T-helper 2 cell treated with Interferon-gamma antibody and Interleukin-4, amounts not matched to agents 100 ng/mL and 5 ng/mL, for 36 hours (primary cell): Measurements from ENCODE around the gene CELF4. TPM values are rescaled to one million over a fixed set of nuclear protein-coding genes. Genes with fewer than 3 reads are reported as not detected.

Experiments used
- intact Hi-C: fragments of 100-400 bp; cut with micrococcal nuclease; formaldehyde crosslinking; loops from one replicate; pipeline ENCODE4 v1.15.1; 2023
- total RNA-seq: library from RNA; stranded (reverse); gene quantifications from 2 replicates; pipeline ENCODE4 v1.2.3, GENCODE V29; 2022

Gene CELF4
- total RNA-seq, 1 donor from 2014 or later: not detected

GRCh38 chr18:37574113-37574512 is 8.5 kb upstream of the CELF4 start:
- intact Hi-C loops: no loop called here

GRCh38 chr18:37572736-37573135 is 7.1 kb upstream of the CELF4 start:
- intact Hi-C loops: no loop called here

DNA sequence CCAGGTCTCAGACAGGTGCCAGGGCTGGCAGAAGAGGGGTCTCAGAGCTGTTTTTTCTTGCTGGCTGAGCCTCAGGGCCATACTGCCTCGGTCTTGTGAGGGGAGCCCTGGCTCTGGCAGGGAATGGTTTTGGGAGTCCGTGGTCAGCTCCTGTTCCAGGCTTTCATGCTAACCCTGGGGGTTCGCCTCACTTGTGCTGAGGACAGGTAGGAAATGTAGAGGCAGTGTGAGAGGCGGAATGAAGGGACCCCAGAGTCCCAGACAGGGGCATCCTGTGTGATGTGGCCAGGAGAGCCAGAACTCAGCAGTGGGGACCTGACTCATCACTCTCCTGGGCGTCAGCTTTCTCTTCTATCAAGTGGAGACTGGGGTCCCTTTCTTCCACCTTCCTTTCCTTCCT is 5.7 kb upstream of the CELF4 start:
- intact Hi-C loops: no loop called here

GRCh38 chr18:37570336-37570930 is 4.8 kb upstream of the CELF4 start:
- intact Hi-C loops: no loop called here

- intact Hi-C loops: no loop called here
Observed at GRCh38 chr18:37568671-37569070, 3.1 kb upstream of the CELF4 start.

DNA sequence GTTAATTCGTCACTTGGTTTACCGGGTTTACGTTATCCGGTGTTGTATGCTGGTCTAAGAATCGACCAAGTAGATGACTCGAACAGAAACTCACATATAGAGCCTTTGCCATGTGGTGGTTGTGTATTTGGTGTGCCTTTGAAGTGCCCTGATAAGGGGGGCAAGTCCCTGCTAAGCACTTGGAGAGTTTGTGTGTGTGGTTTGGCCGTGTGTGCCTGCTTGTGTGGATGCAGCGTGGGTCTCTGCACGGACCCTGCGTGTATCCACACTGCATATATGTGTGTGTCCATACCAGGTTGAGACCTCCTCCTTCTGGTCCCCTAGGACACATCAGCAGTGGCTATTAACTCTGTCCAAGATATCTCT is 2.4 kb upstream of the CELF4 start:
- intact Hi-C loops: no loop called here

DNA sequence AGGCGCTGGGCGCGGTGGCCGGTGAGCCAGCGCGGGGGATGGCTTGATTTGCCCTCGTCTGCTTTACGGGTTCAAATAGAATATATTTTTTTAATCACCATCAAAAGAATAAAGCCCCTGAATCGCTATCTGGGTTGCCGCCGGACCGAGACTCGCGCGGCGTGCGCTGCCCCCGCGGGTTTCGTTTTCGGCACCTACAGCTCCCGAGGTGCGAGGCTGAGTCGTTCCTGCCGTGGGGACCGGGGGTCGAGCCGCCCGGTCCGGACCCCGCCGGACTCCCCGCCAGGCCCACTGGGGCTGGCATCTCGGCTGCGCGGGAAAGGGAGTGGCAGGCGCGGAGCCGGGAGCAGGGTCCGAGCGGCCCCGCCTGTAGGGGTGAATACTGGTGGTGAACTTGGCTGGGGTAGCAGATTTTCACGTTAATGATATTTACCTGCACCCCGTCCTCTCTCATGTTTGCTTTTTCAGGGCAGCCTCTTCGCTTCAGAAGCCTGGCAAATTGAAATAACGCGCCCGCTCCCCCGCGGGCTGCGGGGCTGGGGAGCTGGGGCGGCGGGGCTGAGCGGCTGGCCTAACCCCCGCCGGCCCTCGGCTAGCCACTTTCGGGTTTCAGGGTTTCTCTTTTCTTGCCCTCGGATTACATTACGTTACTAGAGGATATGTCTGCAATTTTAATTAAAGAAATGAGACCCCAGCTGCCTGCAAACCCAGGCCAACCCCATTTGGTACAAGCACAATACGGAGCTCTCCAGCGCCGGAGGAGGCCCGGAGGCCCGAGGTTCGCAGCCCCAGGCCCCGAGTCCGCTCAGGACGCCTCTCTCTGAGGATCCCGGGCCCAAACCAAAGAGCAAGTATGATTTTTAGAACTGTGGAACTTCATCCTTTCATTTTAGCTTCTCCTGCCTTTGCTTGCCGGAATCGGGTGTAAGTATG is 1.7 kb upstream of the CELF4 start:
- intact Hi-C loops: no loop called here

DNA sequence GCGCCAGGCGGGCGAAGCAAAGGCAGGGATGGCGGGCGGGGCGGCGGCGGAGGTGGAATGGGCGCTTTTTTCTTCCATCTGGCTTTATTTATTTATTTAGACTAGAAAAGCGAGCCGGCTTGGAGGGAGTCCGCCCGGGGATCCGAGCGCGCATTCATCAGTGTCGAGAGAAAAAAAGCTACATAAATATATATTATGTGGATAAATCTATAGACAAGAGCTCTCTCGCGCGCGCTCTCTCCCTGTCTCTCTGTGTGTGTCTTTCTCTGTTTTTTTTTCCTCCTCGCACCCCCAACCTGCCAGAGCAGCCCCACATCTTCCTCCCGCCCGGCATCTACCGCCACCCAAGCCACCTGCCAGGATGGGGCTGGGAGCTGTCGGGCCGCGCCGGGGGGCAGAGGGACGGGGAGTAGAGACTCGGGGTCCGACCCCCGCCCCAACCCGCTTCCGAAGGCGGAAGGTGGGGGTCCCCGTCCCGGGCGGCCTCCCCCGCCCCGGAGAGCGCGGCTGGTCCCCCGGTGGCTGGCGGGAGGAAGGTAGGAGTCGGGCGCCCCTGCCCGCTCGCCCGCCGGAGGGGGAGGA is 972 bp upstream of the CELF4 start:
- intact Hi-C loops: no loop called here

- intact Hi-C loops: no loop called here
Observed at GRCh38 chr18:37565977-37566478, 430 bp upstream of the CELF4 start.

GRCh38 chr18:37564711-37565100 is 892 bp downstream of the CELF4 start:
- intact Hi-C loops: no loop called here

DNA sequence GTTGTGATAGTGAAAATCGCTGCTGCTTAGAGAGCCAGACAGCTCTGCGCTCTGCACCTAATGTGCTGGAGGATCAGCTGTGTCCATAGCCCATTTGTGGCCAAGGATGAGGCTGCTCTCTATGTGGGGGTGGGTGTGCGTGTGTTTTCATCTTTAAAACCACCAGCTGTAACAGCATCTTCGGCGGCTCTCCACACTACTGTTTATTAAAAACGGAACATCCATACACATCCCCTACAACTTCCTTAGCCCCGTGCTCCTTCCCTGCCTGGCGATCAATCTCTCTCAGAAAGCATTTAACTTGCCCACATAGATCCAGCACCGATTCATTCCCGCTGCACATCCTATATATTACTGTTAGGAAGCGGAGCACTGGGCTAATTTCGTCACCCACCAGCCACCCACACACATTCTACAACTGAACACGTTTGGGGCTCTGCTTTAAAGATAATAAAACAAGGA is 1.6 kb downstream of the CELF4 start:
- intact Hi-C loops: no loop called here

DNA sequence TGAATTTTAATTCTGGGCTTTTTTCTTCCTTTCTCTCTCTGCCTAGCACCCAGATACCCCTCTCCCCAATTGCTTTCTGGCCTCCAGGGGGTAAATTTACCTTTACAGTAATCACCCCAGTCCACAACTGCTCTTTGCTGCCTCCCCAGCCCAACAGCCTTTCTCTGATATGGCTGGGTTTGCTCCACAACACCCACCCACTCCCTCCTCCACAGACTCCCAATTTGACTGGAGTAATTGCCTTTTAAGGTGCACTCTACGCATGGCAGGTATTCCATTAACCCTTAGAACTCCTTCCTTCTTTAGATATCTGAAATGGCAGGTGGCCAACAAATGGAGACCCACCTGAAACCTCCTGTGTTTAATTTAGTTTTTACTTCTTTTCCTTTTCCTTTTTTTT is 3.6 kb downstream of the CELF4 start:
- intact Hi-C loops: no loop called here

DNA sequence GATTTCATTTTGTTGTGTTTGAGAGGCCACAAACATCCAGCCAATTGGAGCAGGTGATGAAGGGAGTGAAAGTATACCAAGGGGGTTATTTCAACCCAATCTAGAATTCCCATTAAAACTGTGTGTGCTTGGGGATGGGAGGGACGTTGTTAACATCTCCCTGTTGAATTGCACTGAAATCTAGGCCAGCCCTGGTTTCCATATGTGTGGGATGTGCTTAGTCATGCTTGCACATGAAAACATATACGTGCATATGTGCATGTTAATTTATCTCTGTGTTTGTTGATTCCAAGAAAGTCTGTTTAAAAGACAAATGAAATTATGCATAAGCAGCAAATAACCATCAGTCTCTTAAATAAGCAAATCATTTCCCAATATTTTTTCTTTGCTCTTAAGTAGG is 5.6 kb downstream of the CELF4 start:
- intact Hi-C loops: no loop called here

GRCh38 chr18:37559194-37559593 is 6.4 kb downstream of the CELF4 start:
- intact Hi-C loops: no loop called here

DNA sequence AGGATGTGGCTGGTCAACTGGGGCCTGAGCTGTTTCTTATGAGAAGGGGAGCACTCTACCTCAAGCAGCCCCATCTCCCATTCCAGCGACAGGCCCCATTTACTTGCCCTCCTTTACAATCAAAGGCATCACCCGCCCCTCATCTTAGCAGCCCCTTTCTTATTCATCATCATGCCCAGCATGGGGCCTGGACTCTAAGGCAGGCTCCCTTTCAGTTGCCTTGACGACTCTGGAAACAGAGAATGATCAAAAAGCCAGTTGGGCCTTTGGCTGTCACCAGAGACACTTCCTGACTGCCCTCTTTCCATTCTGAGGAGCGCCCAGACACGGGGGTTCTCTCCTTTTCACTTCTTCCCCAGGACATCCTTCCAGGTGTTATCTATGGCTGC is 11.2 kb downstream of the CELF4 start:
- intact Hi-C loops: no loop called here

DNA sequence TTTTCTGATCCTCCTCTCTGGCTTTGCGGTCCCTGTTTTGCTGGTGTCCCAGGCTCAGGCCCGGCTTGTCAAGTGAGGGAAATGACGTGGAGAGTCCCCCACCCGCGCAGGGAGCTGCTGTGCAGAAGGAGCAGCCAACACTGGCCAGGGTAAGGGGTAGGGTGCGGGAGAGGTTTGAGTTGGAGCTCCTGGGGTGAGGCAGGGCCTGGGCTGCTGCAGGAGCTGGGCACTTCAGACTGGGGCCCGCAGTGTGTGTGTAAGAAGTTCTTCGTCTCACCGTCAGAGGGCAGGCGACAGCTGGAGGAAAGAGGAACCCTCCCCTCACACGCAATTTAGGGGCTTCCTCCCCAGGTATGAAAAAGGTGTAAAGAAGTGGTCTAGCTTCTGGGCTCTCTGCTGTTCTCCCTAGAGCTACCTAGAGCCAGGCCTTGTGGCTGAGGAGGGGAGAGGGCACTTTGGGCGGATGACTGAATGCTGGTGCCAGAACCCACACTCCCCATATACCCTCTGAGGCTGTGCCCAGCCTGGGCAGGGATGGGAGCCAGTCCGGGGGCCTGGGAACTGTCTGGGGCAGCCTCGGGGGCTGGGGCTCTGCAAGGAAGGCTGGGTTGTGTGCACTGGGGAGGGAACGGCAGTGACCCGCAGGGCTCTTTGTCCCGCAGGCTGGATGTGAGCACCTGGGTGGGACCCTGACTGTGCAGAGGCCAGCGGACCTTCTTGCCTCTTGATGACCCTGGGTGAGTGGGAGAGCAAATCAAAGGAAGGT is 11.8 kb downstream of the CELF4 start:
- intact Hi-C loops: no loop called here

- intact Hi-C loops: no loop called here
Observed at GRCh38 chr18:37552286-37552685, 13.3 kb downstream of the CELF4 start.

- intact Hi-C loops: no loop called here
Observed at GRCh38 chr18:37551846-37552245, 13.8 kb downstream of the CELF4 start.

DNA sequence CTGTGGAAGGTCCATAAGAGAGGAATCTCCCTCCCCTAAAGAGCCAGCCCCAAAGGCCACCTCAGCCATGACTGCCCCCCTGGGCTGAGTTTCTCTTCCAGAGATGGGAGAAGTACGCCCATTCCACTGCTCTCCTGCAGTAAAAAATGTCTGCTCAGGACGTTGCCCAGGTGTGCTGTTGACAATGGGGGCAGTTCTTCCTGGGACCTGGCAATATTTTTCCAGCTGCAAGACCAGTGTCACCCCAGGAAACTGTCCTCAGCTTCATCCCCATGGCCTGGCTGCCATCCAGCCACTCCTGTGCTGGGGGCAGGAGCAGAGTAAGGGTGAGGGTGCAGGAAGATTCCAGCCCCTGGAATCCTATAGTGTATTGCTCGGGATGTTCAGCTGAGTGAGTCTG is 14.3 kb downstream of the CELF4 start:
- intact Hi-C loops: no loop called here

GRCh38 chr18:37550118-37550875 is 15.3 kb downstream of the CELF4 start:
- intact Hi-C loops: no loop called here
